ENCODE results near the gene MYNN. TPM values are rescaled to one million over a fixed set of nuclear protein-coding genes. Genes with fewer than 3 reads are reported as not detected.

The MYNN gene
- total RNA-seq, 1 donor from 2014 or later: 23.6 TPM

GRCh38 chr3:169758359-169758994 is 14.7 kb upstream of the MYNN start:
- H3K27me3 Mint-ChIP-seq (ENCODE audit: insufficient read depth, low read depth): peaks cover 3% of the 10 kb centered on the region
- no peak for TF ChIP-seq EZH2phosphoT487 (IDR thresholded peaks at IDR 0.05)
- no peak for TF ChIP-seq EZH2 (IDR thresholded peaks at IDR 0.05)
- no peak for TF ChIP-seq CTCF (IDR thresholded peaks at IDR 0.05)
- Histone ChIP-seq H4K20me1 (ENCODE audit: low read depth) (no peaks in the 10 kb centered on the region), H3K4me2 (no peak overlapping the region), H3K79me2 (ENCODE audit: low read depth) (no peaks in the 10 kb centered on the region), H3K4me1 (no peaks in the 10 kb centered on the region), H3F3A (ENCODE audit: low read depth) (no peaks in the 10 kb centered on the region), H3K36me3 (no peaks in the 10 kb centered on the region), H3K27me3 (no peaks in the 10 kb centered on the region), H2AFZ (replicated peaks) (no peak overlapping the region), H3K9ac (no peak overlapping the region), H3K4me3 (no peak overlapping the region), H3K27ac (no peak overlapping the region), H3K9me3 (ENCODE audit: low read depth) (no peaks in the 10 kb centered on the region)
- no peak overlapping the region for H3K4me3 Mint-ChIP-seq
- peaks cover 6% of the 10 kb centered on the region for H3K9me3 Mint-ChIP-seq
- no peak for DNase-seq (ENCODE audit: low spot score)
- no peaks in the 10 kb centered on the region for H3K4me1 Mint-ChIP-seq
- no peaks in the 10 kb centered on the region for H3K36me3 Mint-ChIP-seq
- H3K27ac Mint-ChIP-seq: no peak overlapping the region

GRCh38 chr3:169759256-169759655 is 13.9 kb upstream of the MYNN start:
- Histone ChIP-seq H3K27me3 (no peaks in the 10 kb centered on the region), H3K36me3 (no peaks in the 10 kb centered on the region), H3K79me2 (ENCODE audit: low read depth) (no peaks in the 10 kb centered on the region), H4K20me1 (ENCODE audit: low read depth) (no peaks in the 10 kb centered on the region), H3K4me3 (no peak overlapping the region), H3K9me3 (ENCODE audit: low read depth) (no peaks in the 10 kb centered on the region), H3K4me1 (no peaks in the 10 kb centered on the region), H3K27ac (no peak overlapping the region), H3K4me2 (no peak overlapping the region), H2AFZ (replicated peaks) (no peak overlapping the region), H3F3A (ENCODE audit: low read depth) (no peaks in the 10 kb centered on the region), H3K9ac (no peak overlapping the region)
- Mint-ChIP-seq H3K36me3 (no peaks in the 10 kb centered on the region), H3K27ac (no peak overlapping the region), H3K4me3 (no peak overlapping the region), H3K27me3 (ENCODE audit: insufficient read depth, low read depth) (peaks cover 3% of the 10 kb centered on the region), H3K9me3 (peaks cover 11% of the 10 kb centered on the region), H3K4me1 (no peaks in the 10 kb centered on the region)
- no peak for DNase-seq (ENCODE audit: low spot score)
- TF ChIP-seq CTCF (IDR thresholded peaks at IDR 0.05) (no peak), EZH2phosphoT487 (IDR thresholded peaks at IDR 0.05) (no peak), EZH2 (IDR thresholded peaks at IDR 0.05) (no peak)

- Mint-ChIP-seq H3K27me3 (ENCODE audit: insufficient read depth, low read depth) (peaks cover 3% of the 10 kb centered on the region), H3K4me1 (peaks cover 2% of the 10 kb centered on the region)
- H3K36me3 ChIP-seq: no peaks in the 10 kb centered on the region
Observed at GRCh38 chr3:169760479-169760878, 12.7 kb upstream of the MYNN start.

More at GRCh38 chr3:169760479-169760878, 12.7 kb upstream of the MYNN start:
- no peaks in the 10 kb centered on the region for H3F3A ChIP-seq (ENCODE audit: low read depth)
- no peak overlapping the region for H2AFZ ChIP-seq (replicated peaks)
- no peak overlapping the region for H3K4me3 ChIP-seq
- no peaks in the 10 kb centered on the region for H4K20me1 ChIP-seq (ENCODE audit: low read depth)
- H3K4me3 Mint-ChIP-seq: no peak overlapping the region
- H3K9ac ChIP-seq: no peak overlapping the region
- no peak overlapping the region for H3K27ac Mint-ChIP-seq
- no peaks in the 10 kb centered on the region for H3K4me1 ChIP-seq
- peaks cover 4% of the 10 kb centered on the region for H3K36me3 Mint-ChIP-seq
- no peaks in the 10 kb centered on the region for H3K27me3 ChIP-seq
- no peaks in the 10 kb centered on the region for H3K79me2 ChIP-seq (ENCODE audit: low read depth)
- TF ChIP-seq EZH2phosphoT487 (IDR thresholded peaks at IDR 0.05) (no peak), EZH2 (IDR thresholded peaks at IDR 0.05) (no peak), CTCF (IDR thresholded peaks at IDR 0.05) (no peak)
- no peak overlapping the region for H3K27ac ChIP-seq
- H3K4me2 ChIP-seq: no peak overlapping the region
- H3K9me3 ChIP-seq (ENCODE audit: low read depth): no peaks in the 10 kb centered on the region
- H3K9me3 Mint-ChIP-seq: peaks cover 17% of the 10 kb centered on the region
- DNase-seq (ENCODE audit: low spot score): no peak

Measured in neural progenitor cell (in vitro differentiated cells).